Posterior cingulate gyrus (tissue), 11 donors: ENCODE results near the gene TMPRSS4.
A peak's percentile ranks its signal among the peaks of the same experiment; 100 is the strongest.

Experiments used
- DNase-seq, 10 donors: peaks; one replicate each; pipeline versions ENCODE4 v3.0.0 to v3.0.0-alpha.2; 2020 to 2021; ENCODE audit warnings: mixed read lengths in 3 of 10
- intact Hi-C: fragments of 100-400 bp; cut with DNase I; formaldehyde crosslinking; loops from one replicate; pipeline ENCODE4 v1.15.1; 2023

Gene TMPRSS4

GRCh38 chr11:118126082-118126838 lies 49.4 kb downstream of the TMPRSS4 start:
- no peak for DNase-seq
- intact Hi-C loops, result no loop called here

GRCh38 chr11:118128310-118128709 lies 51.4 kb downstream of the TMPRSS4 start:
- DNase-seq, result no peak
- intact Hi-C loops, result no loop called here

- DNase-seq, result no peak
- intact Hi-C loops, result no loop called here
Observed at GRCh38 chr11:118128721-118129470, 52.0 kb downstream of the TMPRSS4 start.

- intact Hi-C loops, result no loop called here
- DNase-seq, result no peak
Observed at GRCh38 chr11:118129471-118130172, 52.7 kb downstream of the TMPRSS4 start.

GRCh38 chr11:118132385-118133151 lies 55.7 kb downstream of the TMPRSS4 start:
- DNase-seq, result peak in 3 of 10 donors; percentile 40 to 80 (median 61)
- intact Hi-C loops, result no loop called here

- no peak for DNase-seq
- intact Hi-C loops, result no loop called here
Observed at GRCh38 chr11:118133816-118134215, 56.9 kb downstream of the TMPRSS4 start.

- no peak for DNase-seq
- intact Hi-C loops, result no loop called here
Observed at GRCh38 chr11:118135051-118135795, 58.3 kb downstream of the TMPRSS4 start.

- intact Hi-C loops, result no loop called here
Observed at GRCh38 chr11:118135796-118136165, 58.9 kb downstream of the TMPRSS4 start.

GRCh38 chr11:118136341-118136740 lies 59.5 kb downstream of the TMPRSS4 start:
- no peak for DNase-seq
- intact Hi-C loops, result no loop called here

More at GRCh38 chr11:118135796-118136165, 58.9 kb downstream of the TMPRSS4 start:
- DNase-seq, result no peak

GRCh38 chr11:118136801-118137200 lies 59.9 kb downstream of the TMPRSS4 start:
- intact Hi-C loops, result no loop called here
- DNase-seq, result no peak

GRCh38 chr11:118138839-118139420 lies 62.1 kb downstream of the TMPRSS4 start:
- DNase-seq, result no peak
- intact Hi-C loops, result no loop called here

- no peak for DNase-seq
- intact Hi-C loops, result no loop called here
Observed at GRCh38 chr11:118139578-118139977, 62.7 kb downstream of the TMPRSS4 start.

GRCh38 chr11:118142081-118142480 lies 65.2 kb downstream of the TMPRSS4 start:
- DNase-seq, result peak in 1 of 10 donors; percentile 21
- intact Hi-C loops, result no loop called here

- peak in 1 of 10 donors; percentile 69 for DNase-seq
- intact Hi-C loops, result no loop called here
Observed at GRCh38 chr11:118142809-118143208, 65.9 kb downstream of the TMPRSS4 start.

- DNase-seq, result peak in 1 of 10 donors; percentile 53
- intact Hi-C loops, result loop anchor here (2.0 kb wide), 1 partner anchor 209 kb away; no protein-coding TSS in a partner anchor
Observed at GRCh38 chr11:118143661-118144185, 66.8 kb downstream of the TMPRSS4 start.

- peak in 5 of 10 donors; percentile 22 to 81 (median 76) for DNase-seq
- intact Hi-C loops, result loop anchor here (1.0 to 5.0 kb wide), 4 partner anchors 27 to 423 kb away; partner anchors contain the start of gene IFT46
Observed at GRCh38 chr11:118144301-118145268, 67.7 kb downstream of the TMPRSS4 start.
